Measurements from ENCODE around the gene APOBEC2. TPM values are rescaled to one million over a fixed set of nuclear protein-coding genes. Genes with fewer than 3 reads are reported as not detected.

The APOBEC2 gene
- total and polyA plus RNA-seq, 9 of the 15 experiments (the other 6 are each of a cell fraction or from before 2014, with no cell fraction given): 0.25 to 1.6 TPM; not detected in 7

GRCh38 chr6:41046084-41046483, 6.9 kb upstream of the APOBEC2 start:
- Histone ChIP-seq H3K9ac (ENCODE audit: insufficient read depth in 1 of 2, low read depth in 2 of 2, low read length in 2 of 2) (no peak overlapping the region), H3K36me3 (ENCODE audit: control insufficient read depth, insufficient read depth, low read length) (no peaks in the 10 kb centered on the region), H3K9me3 (replicated peaks; ENCODE audit: control insufficient read depth, insufficient read depth, low read depth, low read length) (no peaks in the 10 kb centered on the region), H2AFZ (ENCODE audit: low read depth, low read length) (no peak overlapping the region), H3K27ac (ENCODE audit: extremely low read depth, low read depth, low read length) (no peak overlapping the region), H3K79me2 (ENCODE audit: control insufficient read depth, insufficient read depth, low read length) (no peaks in the 10 kb centered on the region), H3K4me3 (no peak overlapping the region), H3K4me1 (replicated peaks in 1 of 2; ENCODE audit: control insufficient read depth in 2 of 2, insufficient read depth in 2 of 2, low read length in 2 of 2) (peaks cover 0 to 4% of the 10 kb centered on the region in 2 experiments; a peak in 3 of 5 replicates), H3K27me3 (ENCODE audit: control insufficient read depth in 2 of 2, insufficient read depth in 2 of 2, low read length in 2 of 2) (no peaks in the 10 kb centered on the region), H3K9me1 (ENCODE audit: control insufficient read depth, insufficient read depth, low read length) (no peaks in the 10 kb centered on the region), H3K4me2 (ENCODE audit: insufficient read depth, low read length) (no peak overlapping the region), H4K20me1 (replicated peaks; ENCODE audit: control insufficient read depth, insufficient read depth, low read length) (no peaks in the 10 kb centered on the region; the same call in 1 of the 2 replicates)
- 64% methylated on average over 1 of the region's 1 CpG for WGBS (ENCODE audit: insufficient coverage, low coverage, missing lambda C conversion rate)
- intact Hi-C loops (cut with micrococcal nuclease): no loop called here
- TF ChIP-seq SAP30 (IDR thresholded peaks at IDR 0.05; ENCODE audit: borderline replicate concordance, insufficient read depth, low read depth, low read length, poor library complexity, severe bottlenecking) (no peak), ZNF324 (CRISPR knock-in tag; IDR thresholded peaks at IDR 0.05) (no peak), MCM5 (IDR thresholded peaks at IDR 0.05; ENCODE audit: low read depth) (no peak), STAG1 (CRISPR knock-in tag; IDR thresholded peaks at IDR 0.05; ENCODE audit: borderline replicate concordance) (no peak), ZNF24 (IDR thresholded peaks at IDR 0.05) (no peak), NEUROD1 (IDR thresholded peaks at IDR 0.05; ENCODE audit: borderline replicate concordance, low read depth, low read length, partially characterized antibody) (no peak), ZNF165 (CRISPR knock-in tag; IDR thresholded peaks at IDR 0.05; ENCODE audit: borderline replicate concordance) (no peak), SMAD4 (CRISPR knock-in tag; conservative IDR thresholded peaks at IDR 0.05) (no peak), ZNF23 (CRISPR knock-in tag; IDR thresholded peaks at IDR 0.05) (no peak), ZNF551 (CRISPR knock-in tag; IDR thresholded peaks at IDR 0.05) (no peak)
- DNase-seq (ENCODE audit: extremely low read depth in 1 of 4, low spot score in 3 of 4) (no peak), ATAC-seq (no peak), FAIRE-seq (no peak)
- no TSS peak for BruUV-seq (replicated peaks)
- CTCF ChIA-PET (ENCODE audit: low intra/inter-chr PET ratio): no interaction called here
- in situ Hi-C loops (cut with MboI): loop anchor here (25.0 kb wide), 1 partner anchor 1684 kb away; no protein-coding TSS in a partner anchor
- POLR2A ChIA-PET: interaction anchor here (0.5 to 1.4 kb wide), 4 partner anchors 10 to 341 kb away, joined by 3 to 6 read pairs (median 4); no protein-coding TSS in a partner anchor

All from K562 (cell line).